NAMALWA (cell line): ENCODE measurements around the gene GMPR.
"Not testable (repeated sequence)": the region's sequence is repeated elsewhere in the genome, so short reads cannot be mapped to it uniquely, and the experiment has no call there.

Source experiments
- DNase-seq: peaks from one replicate; pipeline ENCODE4 v3.0.0-alpha.2; 2015; ENCODE audit warnings: low spot score

GMPR gene

DNA sequence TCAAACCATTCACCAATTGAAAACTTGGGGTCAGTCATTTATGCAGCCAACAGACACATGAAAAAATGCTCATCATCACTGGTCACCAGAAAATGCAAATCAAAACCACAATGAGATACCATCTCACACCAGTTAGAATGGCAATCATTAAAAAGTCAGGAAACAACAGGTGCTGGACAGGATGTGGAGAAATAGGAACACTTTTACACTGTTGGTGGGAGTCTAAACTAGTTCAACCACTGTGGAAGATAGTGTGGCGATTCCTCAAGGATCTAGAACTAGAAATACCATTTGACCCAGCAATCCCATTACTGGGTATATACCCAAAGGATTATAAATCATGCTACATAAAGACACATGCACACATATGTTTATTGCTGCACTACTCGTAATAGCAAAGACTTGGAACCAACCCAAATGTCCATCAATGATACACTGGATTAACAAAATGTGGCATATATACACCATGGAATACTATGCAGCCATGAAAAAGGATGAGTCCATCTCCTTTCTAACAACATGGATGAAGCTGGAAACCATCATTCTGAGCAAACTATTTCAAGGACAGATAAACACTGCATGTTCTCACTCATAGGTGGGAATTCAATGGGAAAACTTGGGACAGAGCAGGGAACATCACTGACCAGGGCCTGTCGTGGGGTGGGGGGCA, 13.2 kb upstream of the GMPR start:
- DNase-seq, result not testable (repeated sequence)

DNA sequence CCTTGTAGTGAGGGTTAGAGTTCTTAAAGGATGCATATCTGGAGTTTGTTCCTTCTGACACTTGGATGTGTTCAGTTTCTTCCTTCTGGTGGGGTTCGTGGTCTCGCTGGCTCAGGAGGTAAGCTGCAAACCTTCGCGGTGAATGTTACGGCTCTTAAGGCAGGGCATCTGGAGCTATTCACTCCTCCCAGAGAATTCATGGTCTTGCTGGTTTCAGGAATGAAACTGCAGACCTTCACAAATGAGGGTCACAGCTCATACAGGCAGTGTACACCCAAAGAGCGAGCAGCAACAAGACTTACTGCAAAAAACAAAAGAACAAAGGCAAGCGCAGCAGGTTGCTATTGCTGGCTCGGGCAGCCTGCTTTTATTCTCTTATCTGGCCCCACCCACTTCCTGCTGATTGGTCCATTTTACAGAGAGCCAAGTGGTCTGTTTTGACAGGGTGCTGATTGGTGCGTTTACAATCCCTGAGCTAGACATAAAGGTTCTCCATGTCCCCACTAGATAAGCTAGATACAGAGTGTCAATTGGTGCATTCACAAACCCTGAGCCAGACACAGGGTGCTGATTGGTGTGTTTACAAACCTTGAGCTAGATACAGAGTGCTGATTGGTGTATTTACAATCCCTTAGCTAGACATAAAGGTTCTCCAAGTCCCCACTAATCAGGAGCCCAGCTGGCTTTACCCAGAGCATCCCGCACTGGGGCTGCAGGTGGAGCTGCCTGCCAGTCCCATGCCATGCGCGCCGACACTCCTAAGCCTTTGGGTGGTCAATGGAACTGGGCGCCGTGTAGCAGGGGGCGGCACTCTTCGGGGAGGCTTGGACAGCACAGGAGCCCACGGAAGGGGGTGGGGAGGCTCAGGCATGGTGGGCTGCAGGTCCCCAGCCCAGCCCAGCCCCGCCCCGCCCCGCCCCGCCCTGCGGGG, 12.0 kb upstream of the GMPR start:
- not testable (repeated sequence) for DNase-seq

- DNase-seq, result no peak
Observed at GRCh38 chr6:16227048-16227562, 11.3 kb upstream of the GMPR start.

GRCh38 chr6:16227605-16228004, 10.8 kb upstream of the GMPR start:
- no peak for DNase-seq

GRCh38 chr6:16228043-16228442, 10.3 kb upstream of the GMPR start:
- DNase-seq, result no peak

GRCh38 chr6:16228709-16229665, 9.4 kb upstream of the GMPR start:
- DNase-seq, result no peak

DNA sequence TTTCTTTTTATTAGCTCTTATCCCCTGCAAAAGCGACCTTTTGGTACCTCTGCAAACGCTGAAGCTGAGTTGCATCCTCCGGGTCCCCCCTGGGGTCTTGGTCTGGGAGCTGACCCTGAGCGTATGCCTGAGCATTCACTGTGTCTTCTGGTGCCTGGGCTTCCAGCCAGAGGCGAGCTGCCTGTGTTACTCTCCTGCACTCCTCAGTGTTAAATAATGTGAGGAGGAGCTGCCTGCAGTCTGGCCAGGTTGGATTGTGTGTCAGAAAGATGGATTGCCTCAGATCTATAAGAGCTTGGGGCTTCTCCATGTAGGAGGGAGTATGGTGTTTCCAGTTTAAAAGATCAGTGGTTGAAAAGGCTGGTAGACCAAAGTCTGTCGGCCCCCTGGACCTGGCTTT, 8.7 kb upstream of the GMPR start:
- no peak for DNase-seq

GRCh38 chr6:16230953-16231352, 7.4 kb upstream of the GMPR start:
- no peak for DNase-seq

- DNase-seq, result no peak
Observed at GRCh38 chr6:16232086-16232485, 6.3 kb upstream of the GMPR start.

GRCh38 chr6:16236009-16236501, 2.3 kb upstream of the GMPR start:
- DNase-seq, result no peak

GRCh38 chr6:16236631-16237199, 1.7 kb upstream of the GMPR start:
- peak; percentile 39 for DNase-seq

GRCh38 chr6:16237242-16237641, 1.1 kb upstream of the GMPR start:
- no peak for DNase-seq

DNA sequence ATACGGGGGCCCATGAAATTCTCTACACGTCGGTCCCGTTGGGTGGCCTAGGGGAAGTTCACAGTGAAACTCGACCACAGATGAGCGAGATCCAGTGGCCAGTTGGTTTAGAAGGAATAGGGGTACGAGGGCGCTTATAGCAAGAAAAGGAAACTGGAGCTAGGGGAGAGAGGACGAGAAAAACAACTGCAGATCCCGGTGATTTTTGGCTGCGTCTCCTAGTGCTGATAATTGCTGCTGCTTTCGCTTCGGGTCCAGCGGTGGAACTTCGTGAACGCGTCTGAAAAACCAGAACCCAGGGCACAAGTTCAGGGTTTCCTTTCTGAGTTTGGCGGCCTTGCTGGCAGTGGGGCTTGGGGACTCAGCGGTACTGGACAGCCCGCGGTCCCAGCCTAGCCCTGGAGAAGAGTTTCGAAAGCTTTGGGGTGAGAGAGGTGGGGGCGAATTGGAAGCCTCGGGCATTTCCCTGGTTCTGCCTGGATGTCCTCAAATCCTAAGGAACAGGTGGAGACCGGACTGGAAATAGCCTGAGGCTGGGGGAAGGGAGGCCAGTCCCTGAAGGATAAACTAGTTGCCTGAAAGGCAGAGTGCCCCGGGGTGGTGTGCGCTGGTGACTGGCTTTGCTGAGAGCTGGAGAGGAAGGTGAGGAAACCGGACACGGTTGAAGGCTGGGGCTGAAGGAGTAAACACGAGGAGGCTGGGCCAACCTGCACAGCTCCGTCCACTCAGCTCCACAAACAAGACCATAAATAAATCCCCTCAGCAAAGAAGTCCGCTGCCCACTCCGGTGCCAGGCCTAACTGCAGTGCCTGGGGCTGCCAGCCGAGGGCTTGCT, 793 bp downstream of the GMPR start:
- no peak for DNase-seq

DNA sequence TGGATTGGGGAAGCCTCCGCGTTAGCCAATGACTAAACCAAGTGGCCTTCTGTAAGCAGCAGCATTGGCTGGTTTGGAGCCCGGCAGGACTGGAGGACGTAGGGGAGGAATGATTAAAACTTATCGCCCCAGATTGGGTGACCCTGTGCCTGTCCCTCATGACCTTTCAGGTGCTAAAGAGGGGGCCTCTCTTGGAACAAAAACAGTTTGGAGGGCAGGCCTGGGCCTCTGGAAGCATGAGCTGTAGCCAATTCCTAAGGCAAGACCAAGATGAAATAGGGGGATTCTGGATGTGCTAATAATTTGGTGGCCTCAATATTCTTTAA, 1.4 kb downstream of the GMPR start:
- DNase-seq, result no peak

DNA sequence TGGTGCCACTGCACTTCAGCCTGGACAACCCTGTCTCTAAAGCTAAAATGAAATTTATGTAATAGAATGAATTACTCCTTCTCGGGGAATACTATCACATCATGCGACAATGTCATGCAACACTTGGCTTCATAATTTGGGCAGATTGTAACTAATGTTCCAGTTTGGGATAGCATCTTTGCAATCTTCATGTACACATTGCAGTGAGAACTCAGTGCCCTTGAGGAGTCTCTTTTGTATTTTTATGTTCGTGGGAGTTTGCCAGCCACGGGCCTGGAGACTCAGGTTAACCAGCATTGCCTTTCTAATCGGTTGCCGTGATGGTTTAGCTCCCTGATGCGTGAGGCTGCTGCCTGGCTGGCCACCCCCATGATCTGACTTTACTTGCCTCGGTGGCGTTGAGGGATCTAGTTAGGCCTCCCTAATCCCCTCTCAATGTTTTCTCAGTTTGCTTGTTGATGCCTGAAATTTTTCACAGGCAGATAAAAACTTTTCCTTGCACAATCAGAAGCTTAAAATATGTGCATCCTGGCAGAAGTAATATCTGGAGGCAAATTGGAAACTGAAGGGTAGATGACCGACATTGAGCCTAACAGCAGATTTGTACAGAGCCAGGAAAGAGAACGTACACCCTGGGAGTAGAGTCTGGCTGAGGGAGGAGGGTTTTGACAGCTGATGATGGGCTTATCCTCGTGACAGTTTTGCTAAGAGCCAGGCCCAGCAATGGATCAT, 2.4 kb downstream of the GMPR start:
- DNase-seq, result no peak

GRCh38 chr6:16241321-16241689, 2.9 kb downstream of the GMPR start:
- DNase-seq, result no peak

DNA sequence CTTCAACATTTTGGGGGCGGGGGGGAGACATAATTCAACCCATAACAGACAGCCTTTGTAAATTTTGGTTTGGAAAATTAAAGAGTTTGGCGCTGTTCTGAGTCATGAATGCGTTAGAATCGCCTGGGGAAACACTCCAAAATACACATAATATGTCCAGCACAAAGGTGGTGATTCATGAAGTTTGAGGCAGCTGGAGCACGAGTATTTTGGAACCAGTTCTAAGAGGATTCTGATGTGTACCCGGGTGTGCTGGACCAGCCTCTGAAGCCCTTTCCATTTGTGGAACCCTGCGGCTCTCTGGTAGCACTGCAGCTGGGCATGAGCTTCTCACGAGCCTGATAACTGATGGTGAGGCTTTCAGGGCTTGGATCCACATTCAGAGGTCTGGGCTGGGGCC, 4.7 kb downstream of the GMPR start:
- no peak for DNase-seq

DNA sequence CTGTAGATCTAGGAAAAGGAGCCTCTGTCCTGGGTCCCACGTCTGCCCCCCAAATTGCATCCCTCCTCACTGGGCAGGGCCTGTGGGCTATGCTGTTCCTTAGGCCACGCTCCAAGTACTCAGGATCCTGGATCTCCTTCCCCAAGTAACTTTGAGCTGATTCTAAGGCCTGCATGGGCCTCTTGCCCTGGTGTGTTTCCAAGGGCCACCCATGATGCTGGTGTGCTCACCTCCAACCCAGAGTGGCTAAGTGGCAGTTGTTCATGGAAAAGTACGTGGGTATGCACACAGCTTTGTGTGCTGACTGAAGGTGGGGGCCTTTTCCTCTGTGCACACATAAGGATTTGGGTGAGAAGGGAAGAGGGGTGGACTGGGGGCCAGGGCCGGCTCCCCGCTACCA, 5.3 kb downstream of the GMPR start:
- DNase-seq, result no peak

DNA sequence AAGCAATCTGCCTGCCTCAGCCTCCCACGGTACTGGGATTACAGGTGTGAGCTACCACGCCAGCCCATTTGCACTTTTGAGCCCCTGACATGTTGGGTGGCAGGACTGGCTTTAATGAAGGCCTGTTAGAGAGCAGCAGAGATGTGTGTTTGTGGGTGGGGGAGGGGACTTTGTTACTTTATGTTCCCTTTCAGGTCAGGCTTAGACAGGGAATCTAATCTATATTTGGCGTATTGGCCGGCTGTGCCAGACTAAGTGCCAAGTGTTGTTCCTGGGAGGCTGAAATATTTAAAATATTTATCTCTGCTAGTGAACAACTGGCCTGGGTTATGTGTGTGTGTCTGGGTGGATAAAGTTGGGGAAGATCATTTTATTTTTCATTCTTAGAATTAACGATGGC, 6.1 kb downstream of the GMPR start:
- DNase-seq, result no peak

- no peak for DNase-seq
Observed at GRCh38 chr6:16244869-16245451, 6.6 kb downstream of the GMPR start.
